DMS153 treated with DMSO at 0.1 percent for 48 hours (cell line): ENCODE data around the gene CLTA.

Experiments used
- DNase-seq: peaks from one replicate; lab custom pipeline; 2025; ENCODE audit not compliant: unreplicated experiment; lab: John Stamatoyannopoulos, UW

The CLTA gene

DNA sequence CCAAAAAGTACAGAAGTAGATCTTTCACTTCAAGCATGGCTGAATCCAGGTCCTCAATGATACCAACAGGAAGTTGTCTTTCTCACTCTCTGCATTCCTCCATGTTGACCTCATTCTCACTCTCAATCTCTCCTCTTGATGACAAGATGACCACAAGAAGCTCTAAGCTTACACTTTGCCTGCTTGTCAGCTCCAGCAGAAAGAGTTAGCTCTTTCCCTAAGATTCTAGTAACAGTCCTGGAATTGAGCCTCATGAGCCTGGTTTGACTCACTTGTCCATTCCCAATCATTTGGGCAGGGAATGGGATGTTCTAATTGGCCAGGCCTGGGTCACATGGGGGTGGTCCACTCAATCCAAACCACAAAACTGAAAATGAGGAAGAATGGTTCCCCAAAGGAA, 3.3 kb upstream of the CLTA start:
- no peak for DNase-seq

DNA sequence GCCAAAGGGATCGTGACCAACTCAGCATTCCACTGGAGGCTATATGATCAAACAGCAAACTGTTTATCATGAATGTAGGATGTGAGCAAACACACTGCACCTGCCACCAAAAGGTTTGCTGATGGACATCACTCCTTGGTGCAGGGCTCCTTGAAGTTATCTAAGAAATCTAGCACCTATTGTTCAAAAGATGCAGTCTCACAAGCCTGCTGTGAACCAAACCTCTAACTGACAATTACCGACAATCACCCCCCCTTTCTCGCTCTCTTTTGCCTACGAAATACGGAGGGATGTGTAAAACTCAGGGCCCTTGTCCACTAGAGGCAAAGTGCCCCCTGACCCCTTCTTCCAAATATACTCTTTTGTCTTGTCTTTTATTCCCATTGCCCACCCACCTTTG, 2.5 kb upstream of the CLTA start:
- DNase-seq, result no peak

DNA sequence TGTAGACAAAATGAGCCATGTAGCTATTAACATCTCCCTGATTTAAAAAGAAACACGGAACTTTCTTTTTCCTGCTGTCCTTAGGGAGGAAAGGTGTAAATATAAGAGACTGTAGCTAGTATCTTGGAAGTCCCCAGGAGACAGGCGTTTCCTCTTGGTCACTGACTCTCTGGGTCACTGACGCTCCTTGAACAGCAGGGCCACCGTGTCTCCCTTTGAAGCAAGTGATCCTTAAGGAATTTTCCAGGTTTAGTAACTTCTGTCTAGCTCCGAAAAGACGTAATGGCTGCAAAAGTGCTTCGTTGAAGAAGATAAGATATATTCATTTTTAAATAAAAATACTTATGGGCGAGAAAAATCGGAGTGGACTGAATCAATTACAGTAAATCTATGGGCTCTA, 745 bp upstream of the CLTA start:
- DNase-seq, result peak; percentile 2

- peak; percentile 1 for DNase-seq
These were observed 547 bp downstream of the CLTA start for GRCh38 chr9:36191290-36191645.

DNA sequence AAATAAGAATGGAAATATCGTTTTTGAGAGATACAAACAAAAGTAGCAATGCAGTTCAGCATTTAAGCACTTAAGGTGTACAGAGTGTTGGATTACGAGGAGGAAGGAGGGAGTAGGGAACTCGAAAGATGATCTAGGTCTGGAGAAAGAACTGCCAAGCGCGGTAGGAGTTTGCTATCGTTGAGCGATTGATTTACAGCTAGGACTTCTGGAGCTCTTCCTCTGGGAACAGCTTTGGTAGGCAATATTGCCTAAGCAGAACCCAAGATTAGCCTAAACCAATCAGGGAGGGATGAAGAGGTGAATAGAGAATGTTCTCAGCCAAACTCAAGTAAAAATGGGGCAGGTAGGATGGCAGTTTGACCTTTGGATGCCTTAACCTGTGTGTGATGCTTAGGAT, 965 bp downstream of the CLTA start:
- no peak for DNase-seq

DNA sequence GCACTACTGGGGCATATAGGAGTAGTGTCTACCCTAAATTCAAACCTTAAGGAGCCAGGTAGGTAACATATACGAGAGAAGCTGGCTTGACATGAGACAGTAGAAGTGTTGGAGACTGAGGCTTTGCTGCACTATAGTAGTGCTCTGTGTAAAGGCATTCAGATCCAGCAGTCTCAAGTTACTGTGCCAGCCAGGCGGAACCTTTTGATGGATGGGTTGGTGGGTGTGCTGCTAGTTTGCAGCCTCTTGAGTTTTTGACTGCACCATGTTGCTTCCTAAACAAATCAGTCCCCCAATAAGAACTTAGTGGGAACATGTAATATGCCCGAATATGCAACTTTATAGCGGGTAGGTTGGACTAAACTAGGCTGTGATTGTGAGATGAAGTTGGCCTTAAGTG, 1.5 kb downstream of the CLTA start:
- no peak for DNase-seq

DNA sequence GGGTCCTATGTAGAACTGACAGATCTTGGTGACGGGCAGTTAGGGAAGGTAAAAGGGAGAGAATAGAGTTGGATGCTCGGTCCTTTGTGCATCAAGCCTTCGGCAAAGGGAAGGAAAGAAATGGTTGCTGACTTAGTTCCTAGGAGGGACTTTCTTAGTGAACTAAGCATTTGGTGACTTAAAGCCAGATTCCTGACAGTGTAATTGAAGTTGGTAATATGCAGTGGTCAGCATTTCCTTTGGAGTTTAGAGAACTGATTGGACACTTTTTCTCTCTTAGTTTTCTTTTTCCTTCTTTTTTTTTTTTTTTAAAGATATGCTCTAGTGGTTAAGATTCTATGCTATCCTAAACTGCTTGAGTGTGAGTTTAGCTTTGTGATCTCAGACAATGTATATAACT, 2.3 kb downstream of the CLTA start:
- DNase-seq, result no peak

GRCh38 chr9:36194326-36195000, 3.7 kb downstream of the CLTA start:
- DNase-seq, result no peak

- DNase-seq, result no peak
These were observed 14.3 kb downstream of the CLTA start for GRCh38 chr9:36204906-36205547.

GRCh38 chr9:36207016-36207415, 16.3 kb downstream of the CLTA start:
- DNase-seq, result no peak

DNA sequence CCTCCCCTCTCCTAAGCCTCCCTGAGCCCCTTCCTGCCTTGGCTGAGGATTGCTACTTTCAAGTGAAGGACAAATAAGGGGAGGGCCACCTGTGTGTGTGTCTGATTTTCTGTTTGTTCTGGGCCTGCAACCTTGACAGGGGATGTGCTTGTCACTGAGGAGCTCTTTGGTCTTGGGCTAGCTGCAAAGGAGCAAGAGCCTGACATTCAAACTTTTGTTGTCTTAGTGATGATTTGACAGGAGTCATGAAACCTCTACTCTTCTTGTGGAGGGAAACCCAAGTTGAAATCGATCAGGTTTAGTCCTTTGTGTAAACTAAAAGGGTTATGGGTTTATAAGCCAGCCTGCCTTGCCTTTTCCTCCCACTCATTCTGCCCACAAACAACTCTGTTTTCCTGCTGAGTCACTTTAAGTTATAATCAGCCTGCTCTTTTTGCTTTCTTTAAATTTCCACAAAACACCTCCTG, 16.9 kb downstream of the CLTA start:
- no peak for DNase-seq

DNA sequence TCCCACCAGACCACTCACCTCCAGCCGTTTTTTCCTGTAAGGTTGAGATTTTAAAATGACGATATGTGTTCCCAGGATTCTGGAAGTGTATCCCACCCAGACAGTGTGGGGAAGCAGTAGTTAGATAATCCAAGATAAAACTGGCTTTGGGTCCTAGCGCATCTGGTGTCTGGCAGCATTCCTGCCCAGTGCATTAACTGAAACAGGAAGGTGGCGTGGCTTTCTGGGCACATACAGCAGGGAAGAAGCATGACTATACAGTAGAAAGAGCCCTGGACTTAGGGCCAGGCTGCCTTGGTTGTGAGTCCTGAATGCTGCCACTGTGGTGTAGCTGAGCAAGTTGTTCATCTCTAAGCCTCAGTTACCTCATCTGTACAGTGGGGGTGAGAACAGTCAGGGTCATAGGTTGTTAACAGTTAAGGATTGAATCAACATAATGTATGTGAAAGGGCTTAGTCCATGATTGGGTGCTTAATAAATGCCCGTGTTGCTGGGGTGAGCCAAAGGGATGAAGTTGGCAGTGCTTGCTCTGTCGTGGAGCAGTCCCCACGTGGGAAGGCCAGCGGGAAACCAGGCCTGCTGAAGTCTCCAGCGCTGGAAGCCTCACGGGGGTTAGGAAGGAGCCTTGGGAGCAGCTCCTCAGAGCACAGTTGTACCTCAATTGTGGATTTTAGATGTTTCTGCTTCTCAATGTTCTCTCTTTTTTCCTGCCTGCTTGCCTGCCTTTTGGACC, 18.0 kb downstream of the CLTA start:
- DNase-seq, result no peak

- DNase-seq, result no peak
These were observed 20.0 kb downstream of the CLTA start for GRCh38 chr9:36210722-36211121.

GRCh38 chr9:36211510-36211909, 20.8 kb downstream of the CLTA start:
- DNase-seq, result no peak

DNA sequence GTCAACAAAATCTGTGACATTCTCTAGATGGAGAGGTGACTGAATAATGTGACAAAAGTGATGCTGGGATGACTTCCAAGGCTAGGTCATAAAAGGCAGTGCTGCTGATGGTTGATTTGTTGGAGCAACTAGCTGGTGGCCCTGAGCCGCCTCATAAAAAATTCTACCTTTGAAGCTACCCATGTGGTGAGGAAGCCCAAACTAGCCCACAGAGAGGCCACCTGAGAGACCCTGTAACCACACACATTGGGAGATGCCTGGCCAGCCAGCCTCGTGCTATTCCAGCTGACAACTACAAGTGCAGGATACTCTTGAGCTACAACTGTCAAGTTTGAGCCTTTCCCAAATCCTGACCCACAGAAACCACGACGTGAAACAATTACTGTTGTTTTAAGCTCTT, 22.7 kb downstream of the CLTA start:
- DNase-seq, result no peak

DNA sequence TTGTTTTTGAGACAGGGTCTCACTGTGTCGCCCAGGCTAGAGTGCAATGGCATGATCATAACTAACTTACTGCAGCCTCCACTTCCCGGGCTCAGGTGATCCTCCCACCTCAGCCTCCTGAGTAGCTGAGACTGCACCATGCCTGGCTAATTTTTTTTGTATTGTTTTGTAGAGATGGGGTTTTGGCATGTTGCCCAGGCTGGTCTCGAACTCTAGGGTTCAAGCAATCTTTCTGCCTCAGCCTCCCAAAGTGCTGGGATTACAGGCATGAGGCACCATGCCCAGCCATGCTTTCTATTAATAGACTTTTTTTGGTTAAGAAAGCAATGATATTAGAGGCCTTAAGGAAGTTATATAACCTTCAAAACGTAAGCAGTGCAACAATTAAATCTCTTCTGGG, 23.3 kb downstream of the CLTA start:
- DNase-seq, result no peak

GRCh38 chr9:36214571-36214970, 23.9 kb downstream of the CLTA start:
- no peak for DNase-seq

DNA sequence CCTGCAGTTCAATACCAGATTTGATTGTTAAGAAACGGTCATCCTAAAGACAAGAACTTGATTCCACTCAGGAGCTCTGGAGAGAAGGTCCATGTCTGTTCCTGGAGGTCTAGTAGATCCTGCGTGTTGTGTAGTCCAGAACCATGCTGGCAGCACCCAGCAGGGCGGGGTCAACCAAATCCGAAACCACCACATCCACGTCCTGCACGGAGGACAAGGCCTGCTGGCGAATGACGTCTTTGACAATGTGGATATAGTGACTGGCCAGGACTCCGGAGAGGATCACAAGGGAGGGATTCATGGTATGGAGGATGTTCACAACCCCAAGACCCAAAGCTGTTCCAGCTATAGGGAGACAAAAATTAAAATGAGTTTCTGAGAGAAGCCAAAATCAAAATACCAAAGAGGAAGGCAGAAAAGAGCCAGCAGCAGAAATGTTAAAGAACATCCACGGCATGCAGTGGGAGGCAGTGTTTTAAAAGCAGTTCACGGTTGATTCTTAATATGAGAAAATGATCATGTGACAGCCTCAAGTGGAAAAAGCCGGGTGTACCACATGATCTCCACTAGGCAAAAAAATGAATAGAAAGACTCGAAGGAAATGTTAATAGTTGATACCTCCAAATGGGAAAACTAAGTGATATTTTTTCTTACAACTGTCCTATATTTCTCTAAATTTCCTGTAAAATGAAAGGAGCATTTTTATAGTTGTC, 26.7 kb downstream of the CLTA start:
- no peak for DNase-seq

DNA sequence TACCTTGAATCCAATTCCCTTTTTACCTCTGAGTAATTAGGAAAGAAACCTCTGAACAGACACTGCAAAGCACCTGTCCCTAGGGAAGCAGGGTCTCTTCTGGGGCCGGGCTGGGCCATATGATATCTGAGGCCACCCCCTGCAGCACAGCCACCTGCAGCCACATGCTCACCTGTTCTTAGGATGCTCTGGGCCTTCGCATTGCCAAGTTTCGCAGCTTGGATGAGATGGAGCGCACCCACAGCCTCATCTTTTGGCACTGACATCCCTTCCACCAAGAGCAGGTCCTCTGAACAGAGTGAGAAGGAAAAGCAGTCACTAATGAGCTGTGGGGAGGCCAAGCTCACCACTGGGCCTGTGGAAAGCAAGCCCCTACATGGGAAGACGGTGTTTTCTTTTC, 27.3 kb downstream of the CLTA start:
- DNase-seq, result no peak

DNA sequence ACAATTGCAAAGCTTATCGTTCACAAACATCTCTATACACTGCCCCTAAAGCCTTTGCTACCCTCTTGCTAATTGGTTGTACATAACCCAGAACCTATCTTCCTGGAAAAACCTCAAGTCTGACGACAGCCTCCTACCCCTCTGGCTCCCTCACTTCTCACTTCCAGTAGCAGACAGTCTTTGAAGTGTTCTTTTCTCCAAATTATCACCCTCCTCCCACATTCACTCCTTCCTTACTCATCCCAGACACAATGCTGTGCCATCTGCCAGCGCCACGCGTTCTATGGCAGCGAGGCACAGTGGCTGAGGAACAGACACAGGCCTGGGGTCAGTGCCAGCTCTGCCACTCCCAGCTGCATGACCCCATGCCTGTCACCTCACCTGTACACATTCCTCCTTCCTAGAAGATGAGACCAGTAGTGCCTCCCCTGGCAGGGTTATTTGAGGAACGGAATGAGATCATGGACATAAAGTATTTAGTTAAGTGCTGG, 27.7 kb downstream of the CLTA start:
- no peak for DNase-seq

GRCh38 chr9:36221667-36222066, 30.9 kb downstream of the CLTA start:
- no peak for DNase-seq

GRCh38 chr9:36222449-36222848, 31.7 kb downstream of the CLTA start:
- DNase-seq, result no peak
